ENCODE results near the gene PTPRC.

GRCh38 chr1:198660341-198661261 is 21.8 kb downstream of the PTPRC start:
- no peak for TF ChIP-seq CTCF (conservative IDR thresholded peaks at IDR 0.05; ENCODE audit: low read depth, low read length)
- TF ChIP-seq EZH2 (IDR thresholded peaks at IDR 0.05; ENCODE audit: low read length, unreplicated experiment) = no peak
